ENCODE results near the gene CMTM5. TPM values are rescaled to one million over a fixed set of nuclear protein-coding genes. Genes with fewer than 3 reads are reported as not detected.

The CMTM5 gene
- total RNA-seq, 1 experiment from 2014 or later: not detected

DNA sequence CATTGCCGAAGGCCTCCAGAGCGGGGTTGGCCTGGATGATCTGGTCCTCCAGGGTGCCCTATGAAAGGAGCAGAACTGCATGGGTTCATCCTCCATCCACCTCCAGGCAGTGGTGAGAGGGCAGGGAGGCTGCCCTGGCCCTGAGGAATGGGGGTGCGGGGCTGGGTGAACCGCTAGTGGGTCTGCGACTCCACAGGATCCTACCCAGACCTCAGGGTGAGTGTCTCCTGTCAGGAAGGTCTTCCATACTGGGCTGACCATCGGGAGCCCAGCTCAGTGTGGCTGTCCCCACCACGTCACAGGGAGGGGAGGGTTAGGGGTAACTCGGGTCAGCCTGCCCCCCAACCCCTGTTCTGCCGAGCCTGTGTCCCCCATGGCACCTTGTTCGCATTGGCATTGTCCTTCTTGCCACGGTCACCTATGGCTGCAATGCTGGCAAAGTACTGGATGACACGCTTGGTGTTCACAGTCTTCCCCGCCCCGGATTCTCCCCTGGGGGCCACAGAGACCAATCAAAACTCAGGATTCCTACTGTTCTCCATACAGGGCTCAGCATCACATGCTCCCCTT is 27.6 kb downstream of the CMTM5 start:
- H3K4me3 ChIP-seq (ENCODE audit: low read depth, low read length): no peak overlapping the region
- TF ChIP-seq CTCF (IDR thresholded peaks at IDR 0.05; ENCODE audit: insufficient read depth in 1 of 2, low read depth in 1 of 2, low read length in 1 of 2, severe bottlenecking in 1 of 2, unreplicated experiment in 1 of 2): no peak
- no peak for DNase-seq
- H3K36me3 Mint-ChIP-seq (ENCODE audit: insufficient read depth, unreplicated experiment): no peaks in the 10 kb centered on the region
- CTCF ChIA-PET: no interaction called here
- H3K36me3 ChIP-seq (ENCODE audit: control insufficient read depth, insufficient read depth, low read length): no peaks in the 10 kb centered on the region
- no peaks in the 10 kb centered on the region for H3K4me1 ChIP-seq
- H3K9me3 Mint-ChIP-seq (ENCODE audit: unreplicated experiment): no peaks in the 10 kb centered on the region
- no peaks in the 10 kb centered on the region for H3K9me3 ChIP-seq
- no peaks in the 10 kb centered on the region for H3K4me1 Mint-ChIP-seq (ENCODE audit: low read depth, unreplicated experiment)
- intact Hi-C loops (cut with micrococcal nuclease; ENCODE audit: unreplicated experiment): no loop called here
- no peaks in the 10 kb centered on the region; the same call in 1 of the 2 replicates for H3K27me3 ChIP-seq (replicated peaks; ENCODE audit: control insufficient read depth, insufficient read depth, low read length)
- H3K27me3 Mint-ChIP-seq (ENCODE audit: insufficient read depth, unreplicated experiment): peaks cover 28% of the 10 kb centered on the region
- no peak overlapping the region for H3K4me3 Mint-ChIP-seq (ENCODE audit: unreplicated experiment)
- POLR2A ChIA-PET: no interaction called here
- no peak overlapping the region for H3K27ac Mint-ChIP-seq (ENCODE audit: unreplicated experiment)
- no TSS peak for BruUV-seq (replicated peaks)

- no TSS peak for BruUV-seq (replicated peaks)
- H3K4me3 Mint-ChIP-seq (ENCODE audit: unreplicated experiment): no peak overlapping the region
- H3K4me1 ChIP-seq: no peaks in the 10 kb centered on the region
- intact Hi-C loops (cut with micrococcal nuclease; ENCODE audit: unreplicated experiment): no loop called here
- no peaks in the 10 kb centered on the region for H3K36me3 Mint-ChIP-seq (ENCODE audit: insufficient read depth, unreplicated experiment)
- H3K9me3 ChIP-seq: no peaks in the 10 kb centered on the region
- H3K27ac Mint-ChIP-seq (ENCODE audit: unreplicated experiment): no peak overlapping the region
- H3K9me3 Mint-ChIP-seq (ENCODE audit: unreplicated experiment): no peaks in the 10 kb centered on the region
- no peak overlapping the region for H3K4me3 ChIP-seq (ENCODE audit: low read depth, low read length)
- DNase-seq: no peak
- ChIA-PET POLR2A (no interaction called here), CTCF (no interaction called here)
- H3K4me1 Mint-ChIP-seq (ENCODE audit: low read depth, unreplicated experiment): no peaks in the 10 kb centered on the region
- TF ChIP-seq CTCF (IDR thresholded peaks at IDR 0.05; ENCODE audit: insufficient read depth in 1 of 2, low read depth in 1 of 2, low read length in 1 of 2, severe bottlenecking in 1 of 2, unreplicated experiment in 1 of 2): no peak
- H3K27me3 Mint-ChIP-seq (ENCODE audit: insufficient read depth, unreplicated experiment): peaks cover 28% of the 10 kb centered on the region
- no peaks in the 10 kb centered on the region for H3K36me3 ChIP-seq (ENCODE audit: control insufficient read depth, insufficient read depth, low read length)
- H3K27me3 ChIP-seq (replicated peaks; ENCODE audit: control insufficient read depth, insufficient read depth, low read length): no peaks in the 10 kb centered on the region; the same call in 1 of the 2 replicates
These were observed 28.2 kb downstream of the CMTM5 start for GRCh38 chr14:23405096-23405495.

DNA sequence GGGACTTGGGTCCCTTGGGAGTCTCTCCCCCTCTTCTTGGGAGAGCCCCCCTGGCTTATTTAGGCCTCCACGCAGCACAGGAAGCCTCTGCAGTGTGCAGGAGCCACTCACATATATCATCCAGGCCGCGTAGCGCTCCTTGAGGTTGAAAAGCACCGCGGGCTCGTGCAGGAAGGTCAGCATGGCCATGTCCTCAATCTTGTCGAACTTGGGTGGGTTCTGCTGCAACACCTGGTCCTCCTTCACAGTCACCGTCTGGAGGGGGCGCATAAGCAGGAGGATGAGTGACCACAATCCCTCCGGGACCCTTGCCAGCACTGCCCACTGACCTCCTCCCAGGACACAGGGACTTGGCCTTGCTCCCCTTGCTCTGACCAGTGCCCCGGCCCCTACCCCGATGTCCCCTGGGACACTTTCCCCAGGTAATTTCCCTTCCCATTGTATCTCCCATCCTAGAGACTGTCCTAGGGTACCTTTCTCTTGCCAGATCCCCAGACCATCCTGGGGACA is 28.7 kb downstream of the CMTM5 start:
- no peak for DNase-seq
- ChIA-PET POLR2A (no interaction called here), CTCF (no interaction called here)
- intact Hi-C loops (cut with micrococcal nuclease; ENCODE audit: unreplicated experiment): no loop called here
- Histone ChIP-seq H3K4me3 (ENCODE audit: low read depth, low read length) (no peak overlapping the region), H3K4me1 (no peaks in the 10 kb centered on the region), H3K9me3 (no peaks in the 10 kb centered on the region), H3K27me3 (replicated peaks; ENCODE audit: control insufficient read depth, insufficient read depth, low read length) (no peaks in the 10 kb centered on the region; the same call in 1 of the 2 replicates), H3K36me3 (ENCODE audit: control insufficient read depth, insufficient read depth, low read length) (no peaks in the 10 kb centered on the region)
- TF ChIP-seq CTCF (IDR thresholded peaks at IDR 0.05; ENCODE audit: insufficient read depth in 1 of 2, low read depth in 1 of 2, low read length in 1 of 2, severe bottlenecking in 1 of 2, unreplicated experiment in 1 of 2): no peak
- peaks cover 28% of the 10 kb centered on the region for H3K27me3 Mint-ChIP-seq (ENCODE audit: insufficient read depth, unreplicated experiment)
- H3K4me1 Mint-ChIP-seq (ENCODE audit: low read depth, unreplicated experiment): no peaks in the 10 kb centered on the region
- H3K27ac Mint-ChIP-seq (ENCODE audit: unreplicated experiment): no peak overlapping the region
- no peak overlapping the region for H3K4me3 Mint-ChIP-seq (ENCODE audit: unreplicated experiment)
- BruUV-seq (replicated peaks): no TSS peak
- H3K36me3 Mint-ChIP-seq (ENCODE audit: insufficient read depth, unreplicated experiment): no peaks in the 10 kb centered on the region
- H3K9me3 Mint-ChIP-seq (ENCODE audit: unreplicated experiment): no peaks in the 10 kb centered on the region
